DOHH2 (cell line): Measurements from ENCODE around the gene NDUFS7.

Experiments used
- H3F3A ChIP-seq: fragments of 200-600 bp; sonication (generic), shearing (Covaris generic); 2 replicates; pipeline ENCODE4 v1.6.0; 2016; ENCODE audit warnings: antibody characterized with exemption, mild to moderate bottlenecking; ENCODE audit not compliant: control insufficient read depth, insufficient read depth
- H3K27ac ChIP-seq: fragments of 200-600 bp; sonication (generic); 2 replicates; pipeline ENCODE4 v1.5.1; 2014; ENCODE audit warnings: low read depth, mild to moderate bottlenecking, low read length, moderate library complexity
- H3K27me3 ChIP-seq: fragments of 200-600 bp; sonication (generic); 2 replicates; pipeline ENCODE4 v1.6.1; 2014; ENCODE audit warnings: mild to moderate bottlenecking, low read length, mixed read lengths; ENCODE audit not compliant: control insufficient read depth
- H3K36me3 ChIP-seq: fragments of 200-600 bp; sonication (generic); 2 replicates; pipeline ENCODE4 v1.6.1; 2014; ENCODE audit warnings: mild to moderate bottlenecking, low read length, moderate library complexity, mixed read lengths; ENCODE audit not compliant: control insufficient read depth
- H3K4me1 ChIP-seq: fragments of 200-600 bp; sonication (generic); 2 replicates; pipeline ENCODE4 v1.6.1; 2014; ENCODE audit warnings: mild to moderate bottlenecking, low read length, mixed read lengths; ENCODE audit not compliant: control insufficient read depth
- H3K4me2 ChIP-seq: fragments of 200-600 bp; sonication (generic); 2 replicates; pipeline ENCODE4 v1.6.0; 2014; ENCODE audit warnings: mild to moderate bottlenecking, low read length, moderate library complexity
- H3K4me3 ChIP-seq: fragments of 200-600 bp; sonication (generic); 2 replicates; pipeline ENCODE4 v1.5.1; 2014; ENCODE audit warnings: mild to moderate bottlenecking, low read length, mixed read lengths
- H3K79me2 ChIP-seq: fragments of 200-600 bp; sonication (generic); 2 replicates; pipeline ENCODE4 v1.6.1; 2014; ENCODE audit warnings: mild to moderate bottlenecking, low read length, mixed read lengths; ENCODE audit not compliant: control insufficient read depth
- H3K9me2 ChIP-seq: fragments of 200-600 bp; sonication (generic); replicated peaks from 2 replicates; pipeline ENCODE4 v1.6.1; 2014; ENCODE audit warnings: mild to moderate bottlenecking, low read length, mixed read lengths; ENCODE audit not compliant: control insufficient read depth
- H3K9me3 ChIP-seq: fragments of 200-600 bp; sonication (generic); 2 replicates; pipeline ENCODE4 v1.6.1; 2014; ENCODE audit warnings: antibody characterized with exemption, low read length, mixed read lengths; ENCODE audit not compliant: control insufficient read depth, insufficient read depth
- H4K20me1 ChIP-seq: fragments of 200-600 bp; sonication (generic); 2 replicates; pipeline ENCODE4 v1.6.0; 2014; ENCODE audit warnings: low read depth, mild to moderate bottlenecking, antibody characterized with exemption, low read length, moderate library complexity; ENCODE audit not compliant: control insufficient read depth, insufficient read depth
- CTCF ChIP-seq: fragments of 200-600 bp; sonication (generic); IDR thresholded peaks from one replicate; pipeline ENCODE4 v1.5.1; 2014; ENCODE audit warnings: antibody characterized with exemption, mild to moderate bottlenecking, low read depth, low read length; ENCODE audit not compliant: poor library complexity, severe bottlenecking
- EZH2phosphoT487 ChIP-seq: fragments of 200-600 bp; sonication (generic); IDR thresholded peaks from 2 replicates; pipeline ENCODE4 v1.6.1; 2017; ENCODE audit warnings: borderline replicate concordance, mild to moderate bottlenecking, antibody characterized with exemption, low read length, moderate library complexity, mixed read lengths

Gene NDUFS7

DNA sequence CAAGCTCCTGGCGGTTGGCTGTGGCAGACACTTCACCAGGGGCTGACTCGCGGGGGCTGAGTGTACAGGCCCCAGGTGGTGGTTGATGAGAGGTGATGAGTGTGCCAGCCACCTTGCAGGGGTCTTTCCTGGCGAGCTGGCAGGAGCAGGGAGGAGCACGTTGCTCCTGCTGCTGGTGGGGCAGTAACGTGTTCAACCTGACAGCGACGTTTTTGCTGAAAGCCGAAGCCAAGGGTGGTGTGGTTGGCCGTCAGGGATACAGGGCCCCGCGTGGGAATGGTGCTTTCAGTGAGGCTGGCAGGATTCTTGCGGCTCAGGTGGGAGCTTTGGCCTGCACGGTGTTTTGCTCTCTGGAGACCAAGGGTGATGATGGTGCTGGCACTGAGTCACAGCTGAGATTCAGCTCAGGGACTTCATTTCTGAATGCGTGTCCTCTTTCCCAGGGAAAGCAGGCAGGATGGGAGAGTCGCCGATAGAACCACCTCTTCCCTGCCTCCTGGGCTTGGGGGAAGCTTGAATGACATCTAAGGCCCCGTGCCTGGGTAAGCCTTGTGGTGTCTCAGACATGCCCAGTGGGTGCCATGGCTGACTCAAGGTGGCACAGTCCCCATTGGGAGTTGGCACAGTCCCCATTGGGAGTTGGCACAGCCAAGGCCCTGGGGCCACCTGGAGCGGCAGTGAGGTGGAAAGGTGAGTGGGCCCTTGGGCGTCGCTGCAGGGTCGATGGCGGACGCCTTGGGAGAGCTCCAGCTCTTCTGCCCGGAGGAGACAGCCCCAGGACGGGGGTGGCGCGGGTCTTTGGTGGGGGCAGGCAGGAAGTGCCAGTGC lies 32.5 kb downstream of the NDUFS7 start:
- Histone ChIP-seq H3K4me1 (no peaks in the 10 kb centered on the region), H3K27me3 (no peaks in the 10 kb centered on the region), H4K20me1 (peaks cover 44% of the 10 kb centered on the region), H3K4me2 (no peak overlapping the region), H3K36me3 (peaks cover 94% of the 10 kb centered on the region), H3K9me3 (no peaks in the 10 kb centered on the region), H3K9me2 (no peaks in the 10 kb centered on the region), H3K79me2 (peaks cover 96% of the 10 kb centered on the region), H3K4me3 (no peak overlapping the region), H3F3A (no peaks in the 10 kb centered on the region), H3K27ac (no peak overlapping the region)
- TF ChIP-seq EZH2phosphoT487, result no peak
- no peak for TF ChIP-seq CTCF

- H4K20me1 ChIP-seq, result peaks cover 35% of the 10 kb centered on the region
- H3K27ac ChIP-seq, result no peak overlapping the region
- no peaks in the 10 kb centered on the region for H3K9me2 ChIP-seq
- H3F3A ChIP-seq, result no peaks in the 10 kb centered on the region
- no peak overlapping the region for H3K4me2 ChIP-seq
- no peak overlapping the region for H3K4me3 ChIP-seq
- TF ChIP-seq EZH2phosphoT487, result no peak
- TF ChIP-seq CTCF, result no peak
- H3K27me3 ChIP-seq, result no peaks in the 10 kb centered on the region
- peaks cover 96% of the 10 kb centered on the region for H3K79me2 ChIP-seq
- H3K4me1 ChIP-seq, result no peaks in the 10 kb centered on the region
- no peaks in the 10 kb centered on the region for H3K9me3 ChIP-seq
- peaks cover 94% of the 10 kb centered on the region for H3K36me3 ChIP-seq
Measured at GRCh38 chr19:1417145-1417544, 33.4 kb downstream of the NDUFS7 start.

GRCh38 chr19:1417681-1418495 lies 34.2 kb downstream of the NDUFS7 start:
- Histone ChIP-seq H3K9me2 (no peaks in the 10 kb centered on the region), H3K4me1 (no peaks in the 10 kb centered on the region), H3F3A (no peaks in the 10 kb centered on the region), H4K20me1 (peaks cover 28% of the 10 kb centered on the region), H3K79me2 (peaks cover 96% of the 10 kb centered on the region), H3K36me3 (peaks cover 94% of the 10 kb centered on the region), H3K9me3 (no peaks in the 10 kb centered on the region), H3K27me3 (no peaks in the 10 kb centered on the region), H3K4me2 (no peak overlapping the region), H3K27ac (no peak overlapping the region), H3K4me3 (no peak overlapping the region)
- TF ChIP-seq CTCF (no peak), EZH2phosphoT487 (no peak)
